HUES48 (cell line): ENCODE data around the gene CRTAP.

Source experiments
- H3K27ac ChIP-seq: one replicate; pipeline ENCODE4 v1.7.0; 2013; ENCODE audit warnings: low read depth, low read length, inconsistent platforms
- H3K27me3 ChIP-seq: 2 replicates; pipeline ENCODE4 v1.6.1; 2013; ENCODE audit warnings: mild to moderate bottlenecking, low read length; ENCODE audit not compliant: control insufficient read depth, insufficient read depth
- H3K36me3 ChIP-seq: 2 replicates; pipeline ENCODE4 v1.6.1; 2013; ENCODE audit warnings: low read length; ENCODE audit not compliant: control insufficient read depth, insufficient read depth
- H3K4me1 ChIP-seq: 2 replicates; pipeline ENCODE4 v1.6.1; 2013; ENCODE audit warnings: mild to moderate bottlenecking, low read length; ENCODE audit not compliant: control insufficient read depth, insufficient read depth
- H3K4me3 ChIP-seq: 2 replicates; pipeline ENCODE4 v1.5.1; 2013; ENCODE audit warnings: mild to moderate bottlenecking, low read depth, low read length
- H3K9ac ChIP-seq: 2 replicates; pipeline ENCODE4 v1.6.1; 2013; ENCODE audit warnings: mild to moderate bottlenecking, low read depth, low read length, moderate library complexity
- H3K9me3 ChIP-seq: 2 replicates; pipeline ENCODE4 v1.6.1; 2013; ENCODE audit warnings: low read length; ENCODE audit not compliant: control insufficient read depth, insufficient read depth

CRTAP gene

GRCh38 chr3:33139996-33140395 lies 26.2 kb downstream of the CRTAP start:
- Histone ChIP-seq H3K4me1 (0 out of 2 replicates have a peak, but pooled peaks cover 2% of the 10 kb centered on the region), H3K27ac (no peak overlapping the region), H3K27me3 (no peaks in the 10 kb centered on the region), H3K36me3 (peaks cover 19% of the 10 kb centered on the region), H3K9me3 (no peaks in the 10 kb centered on the region), H3K4me3 (no peak overlapping the region), H3K9ac (no peak overlapping the region)

GRCh38 chr3:33141006-33141405 lies 27.2 kb downstream of the CRTAP start:
- H3K4me1 ChIP-seq, result 0 out of 2 replicates have a peak, but pooled peaks cover 2% of the 10 kb centered on the region
- peaks cover 17% of the 10 kb centered on the region for H3K36me3 ChIP-seq
- no peaks in the 10 kb centered on the region for H3K27me3 ChIP-seq
- no peak overlapping the region for H3K27ac ChIP-seq
- H3K9me3 ChIP-seq, result no peaks in the 10 kb centered on the region
- no peak overlapping the region for H3K4me3 ChIP-seq
- H3K9ac ChIP-seq, result no peak overlapping the region

GRCh38 chr3:33144433-33144832 lies 30.6 kb downstream of the CRTAP start:
- 0 out of 2 replicates have a peak, but pooled peaks cover 2% of the 10 kb centered on the region for H3K4me1 ChIP-seq
- H3K9me3 ChIP-seq, result no peaks in the 10 kb centered on the region
- no peak overlapping the region for H3K27ac ChIP-seq
- no peak overlapping the region for H3K9ac ChIP-seq
- H3K27me3 ChIP-seq, result no peaks in the 10 kb centered on the region
- H3K36me3 ChIP-seq, result peaks cover 14% of the 10 kb centered on the region; the same call in 1 of the 2 replicates
- H3K4me3 ChIP-seq, result no peak overlapping the region

- peaks cover 14% of the 10 kb centered on the region; the same call in 1 of the 2 replicates for H3K36me3 ChIP-seq
- 0 out of 2 replicates have a peak, but pooled peaks cover 2% of the 10 kb centered on the region for H3K4me1 ChIP-seq
- no peak overlapping the region for H3K27ac ChIP-seq
- no peaks in the 10 kb centered on the region for H3K9me3 ChIP-seq
- H3K4me3 ChIP-seq, result no peak overlapping the region
- no peaks in the 10 kb centered on the region for H3K27me3 ChIP-seq
- no peak overlapping the region for H3K9ac ChIP-seq
These were observed 31.5 kb downstream of the CRTAP start for GRCh38 chr3:33145221-33145900.

GRCh38 chr3:33145901-33146580 lies 32.2 kb downstream of the CRTAP start:
- Histone ChIP-seq H3K4me3 (no peak overlapping the region), H3K27me3 (no peaks in the 10 kb centered on the region), H3K9me3 (no peaks in the 10 kb centered on the region), H3K9ac (no peak overlapping the region), H3K4me1 (0 out of 2 replicates have a peak, but pooled peaks cover 2% of the 10 kb centered on the region), H3K27ac (no peak overlapping the region), H3K36me3 (peaks cover 14% of the 10 kb centered on the region; the same call in 1 of the 2 replicates)

- H3K9me3 ChIP-seq, result no peaks in the 10 kb centered on the region
- no peak overlapping the region for H3K27ac ChIP-seq
- peaks cover 11% of the 10 kb centered on the region; the same call in 1 of the 2 replicates for H3K36me3 ChIP-seq
- H3K27me3 ChIP-seq, result no peaks in the 10 kb centered on the region
- H3K4me1 ChIP-seq, result 0 out of 2 replicates have a peak, but pooled peaks cover 2% of the 10 kb centered on the region
- no peak overlapping the region for H3K4me3 ChIP-seq
- no peak overlapping the region for H3K9ac ChIP-seq
These were observed 33.1 kb downstream of the CRTAP start for GRCh38 chr3:33146791-33147445.

- H3K27ac ChIP-seq, result no peak overlapping the region
- H3K9me3 ChIP-seq, result no peaks in the 10 kb centered on the region
- H3K4me1 ChIP-seq, result 0 out of 2 replicates have a peak, but pooled peaks cover under 1% of the 10 kb centered on the region
- H3K36me3 ChIP-seq, result no peaks in the 10 kb centered on the region
- H3K9ac ChIP-seq, result no peak overlapping the region
- H3K27me3 ChIP-seq, result no peaks in the 10 kb centered on the region
- no peak overlapping the region for H3K4me3 ChIP-seq
These were observed 35.5 kb downstream of the CRTAP start for GRCh38 chr3:33149342-33149741.

GRCh38 chr3:33152363-33153360 lies 38.8 kb downstream of the CRTAP start:
- Histone ChIP-seq H3K9me3 (no peaks in the 10 kb centered on the region), H3K36me3 (no peaks in the 10 kb centered on the region), H3K9ac (no peak overlapping the region), H3K27me3 (no peaks in the 10 kb centered on the region), H3K4me1 (no peaks in the 10 kb centered on the region), H3K27ac (no peak overlapping the region), H3K4me3 (no peak overlapping the region)

GRCh38 chr3:33153782-33154181 lies 40.0 kb downstream of the CRTAP start:
- H3K4me1 ChIP-seq, result no peaks in the 10 kb centered on the region
- no peak overlapping the region for H3K9ac ChIP-seq
- H3K27ac ChIP-seq, result no peak overlapping the region
- H3K27me3 ChIP-seq, result no peaks in the 10 kb centered on the region
- no peaks in the 10 kb centered on the region for H3K9me3 ChIP-seq
- no peak overlapping the region for H3K4me3 ChIP-seq
- H3K36me3 ChIP-seq, result no peaks in the 10 kb centered on the region

GRCh38 chr3:33155301-33155700 lies 41.5 kb downstream of the CRTAP start:
- Histone ChIP-seq H3K9ac (no peak overlapping the region), H3K36me3 (no peaks in the 10 kb centered on the region), H3K4me3 (no peak overlapping the region), H3K27me3 (no peaks in the 10 kb centered on the region), H3K27ac (no peak overlapping the region), H3K4me1 (no peaks in the 10 kb centered on the region), H3K9me3 (no peaks in the 10 kb centered on the region)
